ENCODE data around the gene LRRC4C.

DNA sequence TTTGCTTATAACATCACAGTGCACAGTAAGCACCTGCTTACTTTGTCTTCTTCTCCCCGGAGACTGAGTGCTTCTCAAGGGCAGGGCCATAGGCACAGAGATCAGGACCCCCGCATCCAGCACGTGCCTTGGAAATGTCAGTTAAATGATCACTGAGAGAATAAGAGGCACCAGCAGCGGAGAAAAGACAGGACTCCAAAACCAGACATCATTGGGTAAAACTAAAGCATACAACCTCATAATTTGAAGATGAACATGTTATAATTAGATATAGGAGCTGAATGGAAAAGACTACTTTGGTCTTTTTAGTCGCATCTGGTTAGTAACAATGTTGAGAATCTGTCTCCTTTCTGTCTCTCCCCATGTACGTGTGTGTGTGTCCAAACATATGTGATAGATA lies 1279.9 kb downstream of the LRRC4C start:
- TF ChIP-seq KDM1A (IDR thresholded peaks at IDR 0.05; ENCODE audit: borderline replicate concordance) (no peak), POLR2A (IDR thresholded peaks at IDR 0.05; ENCODE audit: low read depth, low read length) (no peak)
- TF ChIP-seq, protein P1, sequence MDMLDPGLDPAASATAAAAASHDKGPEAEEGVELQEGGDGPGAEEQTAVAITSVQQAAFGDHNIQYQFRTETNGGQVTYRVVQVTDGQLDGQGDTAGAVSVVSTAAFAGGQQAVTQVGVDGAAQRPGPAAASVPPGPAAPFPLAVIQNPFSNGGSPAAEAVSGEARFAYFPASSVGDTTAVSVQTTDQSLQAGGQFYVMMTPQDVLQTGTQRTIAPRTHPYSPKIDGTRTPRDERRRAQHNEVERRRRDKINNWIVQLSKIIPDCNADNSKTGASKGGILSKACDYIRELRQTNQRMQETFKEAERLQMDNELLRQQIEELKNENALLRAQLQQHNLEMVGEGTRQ (IDR thresholded peaks at IDR 0.05; ENCODE audit: borderline replicate concordance, low read depth, low read length) = no peak
